Vagina (tissue), 2 donors: Measurements from ENCODE around the gene DPT.

ENCODE experiments used
- CTCF ChIP-seq, 3 experiments: fragments of 450-650 bp in 2 of 3; fragments of 200-600 bp in 1 of 3; sonication (generic) in 1 of 3; IDR thresholded peaks; one replicate each; pipeline ENCODE4 v1.5.1; 2017 to 2019; ENCODE audit warnings: antibody characterized with exemption in 3 of 3, mild to moderate bottlenecking in 2 of 3, moderate library complexity in 2 of 3
- POLR2A ChIP-seq, 2 donors: fragments of 450-650 bp; IDR thresholded peaks; one replicate each; pipeline ENCODE4 v1.6.1; 2017; ENCODE audit warnings: antibody characterized with exemption in 2 of 2, mild to moderate bottlenecking in 2 of 2, moderate library complexity in 2 of 2
- POLR2AphosphoS5 ChIP-seq, 2 donors: sonication (generic); formaldehyde crosslinking; IDR thresholded peaks; one replicate each; pipeline ENCODE4 v1.9.0; 2017; ENCODE audit warnings: antibody characterized with exemption in 2 of 2, mild to moderate bottlenecking in 2 of 2, low read depth in 1 of 2; ENCODE audit not compliant: insufficient read depth in 1 of 2

- TF ChIP-seq CTCF (IDR thresholded peaks at IDR 0.05) (no peak), POLR2A (IDR thresholded peaks at IDR 0.05) (no peak), POLR2AphosphoS5 (IDR thresholded peaks at IDR 0.05; ENCODE audit: insufficient read depth in 1 of 2, low read depth in 1 of 2) (no peak)
These were observed 33.5 kb upstream of the DPT start for GRCh38 chr1:168762473-168762872.
